Dedifferentiated amniotic fluid mesenchymal stem cell (primary cell): ENCODE data around the gene SRXN1.

ENCODE experiments used
- DNase-seq: peaks from one replicate; pipeline ENCODE4 v3.0.0-alpha.2; 2016; ENCODE audit errors: extremely low spot score

SRXN1 gene

DNA sequence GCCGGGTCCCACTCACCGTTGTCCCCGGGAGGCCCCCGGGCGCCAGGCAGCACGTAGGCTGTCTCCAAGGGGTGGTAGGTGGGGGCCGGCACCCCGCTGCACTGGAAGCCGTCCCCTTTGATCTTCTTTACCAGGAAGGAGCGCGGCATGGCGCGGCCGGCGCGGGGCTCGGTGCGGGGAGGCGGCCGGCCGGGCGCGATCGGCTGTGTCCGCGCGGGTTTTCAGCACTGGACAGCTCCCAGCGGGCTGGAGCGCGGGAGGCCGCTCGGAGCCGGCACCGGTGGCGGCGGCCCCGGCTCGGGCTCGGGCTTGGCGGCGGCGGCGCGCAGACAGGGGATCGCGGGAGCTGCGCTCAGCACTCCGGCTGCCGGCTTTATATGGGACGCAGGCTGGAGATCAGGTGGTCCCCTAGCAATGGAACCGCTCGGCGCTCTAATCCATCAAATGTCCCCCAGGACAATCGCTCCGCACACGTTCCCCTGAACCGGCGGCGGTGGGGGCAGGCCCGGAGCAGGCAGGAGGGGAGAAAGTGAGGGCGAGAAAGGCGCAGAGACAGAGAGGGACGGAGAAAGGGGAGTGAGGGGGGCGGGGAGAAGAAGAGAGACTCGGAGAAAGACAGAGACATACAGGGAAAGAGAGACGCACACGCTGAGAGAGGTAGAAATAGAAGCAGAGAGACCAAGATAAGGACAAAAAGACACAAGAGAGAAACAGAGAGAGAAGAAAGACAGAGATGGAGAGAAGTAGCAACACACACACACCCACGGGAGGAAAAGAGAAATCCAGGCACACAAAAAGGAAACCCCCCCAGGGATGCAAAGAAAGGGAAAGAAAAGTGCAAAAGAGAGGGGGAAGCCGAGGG lies 22.7 kb upstream of the SRXN1 start, which contains the start of gene SCRT2:
Gene SCRT2, minus strand, starts transcription at position 350 of the 862 bp plus-strand sequence. Its CDS starts 201 bp downstream, at position 149.
- DNase-seq, result peak; percentile 58

DNA sequence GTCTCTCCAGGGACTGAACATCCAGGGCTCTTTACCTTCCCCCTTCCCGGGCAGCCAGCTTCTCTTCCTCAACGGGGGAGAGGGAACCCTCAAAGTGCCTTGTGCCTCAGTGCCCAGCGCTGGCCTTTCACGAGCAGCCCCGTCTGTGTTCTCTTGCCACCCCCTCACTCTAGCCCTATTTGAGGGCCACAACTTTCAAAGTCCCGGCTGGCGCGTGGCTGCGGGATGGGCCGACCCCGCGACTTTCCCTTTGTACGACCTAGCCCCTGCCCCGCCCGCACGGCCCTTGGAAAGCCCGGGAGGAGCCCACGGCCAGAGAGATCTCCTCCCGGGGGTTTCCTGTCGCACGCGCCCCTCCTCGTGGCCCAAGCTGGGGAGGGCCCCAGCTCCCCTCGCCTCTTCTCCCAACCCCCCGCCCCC lies 22.0 kb upstream of the SRXN1 start:
- DNase-seq, result no peak

DNA sequence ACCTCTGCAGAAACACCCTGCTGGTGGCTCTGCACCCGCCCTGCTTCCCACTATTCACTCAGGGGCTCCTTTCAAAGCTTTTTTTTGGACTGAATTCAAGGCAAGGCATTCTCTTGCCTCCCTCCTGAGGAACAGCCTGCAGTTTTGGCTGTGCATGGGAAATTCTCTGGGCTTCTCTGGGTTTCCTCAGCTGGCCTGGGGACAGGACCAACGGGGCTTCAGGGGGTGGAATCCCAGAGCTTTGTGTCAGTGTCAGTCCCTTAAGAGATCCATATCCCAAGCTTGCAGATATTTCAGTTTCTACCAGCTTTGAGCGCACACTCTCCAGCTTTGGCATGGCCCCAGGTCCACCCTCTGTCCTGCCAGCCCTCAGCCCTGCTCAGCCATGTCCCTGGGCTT lies 20.6 kb upstream of the SRXN1 start:
- DNase-seq, result no peak

DNA sequence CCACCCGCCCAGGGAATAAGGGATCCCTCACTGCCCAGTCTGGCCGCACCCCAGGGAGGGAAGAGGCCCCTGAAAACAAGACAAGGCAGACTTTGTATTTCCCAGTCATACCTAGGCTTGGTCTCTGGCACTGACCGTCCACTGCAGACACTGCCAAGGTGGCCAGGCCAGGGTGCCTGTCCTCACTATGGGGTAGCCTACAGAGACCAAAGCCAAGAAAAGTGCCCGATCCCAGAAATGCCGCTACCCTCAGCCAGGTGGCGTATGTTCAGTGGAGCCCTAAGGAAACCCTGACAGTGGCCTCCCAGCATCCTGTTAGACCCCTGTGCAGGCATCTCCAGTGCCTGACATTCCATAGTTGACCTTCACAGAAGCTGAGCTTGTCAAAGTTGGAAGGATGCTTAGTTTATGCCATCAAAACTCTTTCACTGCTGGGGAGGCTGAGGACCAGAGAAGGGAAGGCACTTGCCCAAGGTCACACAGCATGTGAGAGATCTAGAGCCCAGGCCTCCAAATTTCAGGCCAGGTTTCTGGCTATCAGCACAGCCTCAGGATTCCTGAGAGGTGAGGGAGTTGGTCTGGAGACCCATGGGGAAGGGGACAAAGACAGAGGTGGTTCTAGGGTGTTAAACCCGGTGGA lies 20.1 kb upstream of the SRXN1 start:
- no peak for DNase-seq

DNA sequence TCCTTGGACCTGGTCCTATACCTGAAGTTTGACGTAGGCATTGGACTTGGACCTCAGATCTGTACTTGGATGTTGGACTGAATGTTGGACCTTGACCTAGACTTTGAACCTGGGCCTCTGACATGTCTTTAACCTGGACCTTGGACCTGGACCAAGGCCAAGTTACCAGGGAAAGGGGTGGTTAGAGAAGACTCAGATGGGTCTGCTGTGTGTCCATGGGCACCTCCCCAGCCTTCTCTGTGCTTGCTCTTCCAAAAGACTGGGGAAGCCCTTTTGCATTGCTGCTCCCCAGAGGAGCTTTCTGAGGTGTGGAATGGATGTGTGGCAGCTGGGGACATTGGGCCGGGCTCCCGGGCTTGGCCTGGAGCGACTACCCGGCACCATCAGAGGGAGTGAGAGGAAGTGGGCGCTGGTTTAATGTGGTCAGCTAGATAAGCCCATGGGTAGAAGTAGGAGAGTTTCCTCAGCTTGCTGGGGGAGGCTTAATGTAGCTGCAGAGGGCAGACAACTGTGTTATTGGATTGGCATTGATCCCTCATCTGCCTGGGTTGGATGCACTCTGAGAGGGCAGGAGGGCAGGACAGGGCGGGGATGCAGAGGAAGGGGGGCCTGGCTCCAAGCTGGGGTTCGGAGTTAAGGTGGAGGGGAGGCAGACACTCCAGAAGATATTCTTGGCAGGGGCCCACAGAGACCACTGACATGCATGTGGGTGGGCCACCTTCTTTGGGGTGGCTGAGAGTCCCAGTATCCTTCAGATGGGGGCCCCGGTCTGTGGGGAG lies 18.4 kb upstream of the SRXN1 start:
- no peak for DNase-seq

DNA sequence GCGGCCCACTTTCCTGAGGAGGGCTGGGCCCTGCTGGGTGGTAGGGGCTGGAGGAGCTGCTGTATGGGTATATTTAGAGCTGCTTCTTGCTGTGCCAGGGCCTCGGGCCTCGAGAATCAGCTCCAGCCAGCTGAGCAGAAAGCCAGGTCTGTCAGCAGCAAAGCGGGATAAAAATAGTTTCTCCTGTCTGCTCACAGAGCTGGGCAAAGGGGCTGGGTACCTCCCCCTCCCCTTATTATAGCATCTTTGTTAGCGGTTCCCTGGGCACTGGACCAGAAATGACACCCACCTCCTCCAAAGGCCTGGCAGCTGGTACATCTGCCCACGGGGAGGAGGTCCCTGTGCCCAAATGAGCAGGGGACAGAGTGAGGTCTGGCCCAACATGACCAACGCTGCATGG lies 16.6 kb upstream of the SRXN1 start:
- DNase-seq, result no peak

DNA sequence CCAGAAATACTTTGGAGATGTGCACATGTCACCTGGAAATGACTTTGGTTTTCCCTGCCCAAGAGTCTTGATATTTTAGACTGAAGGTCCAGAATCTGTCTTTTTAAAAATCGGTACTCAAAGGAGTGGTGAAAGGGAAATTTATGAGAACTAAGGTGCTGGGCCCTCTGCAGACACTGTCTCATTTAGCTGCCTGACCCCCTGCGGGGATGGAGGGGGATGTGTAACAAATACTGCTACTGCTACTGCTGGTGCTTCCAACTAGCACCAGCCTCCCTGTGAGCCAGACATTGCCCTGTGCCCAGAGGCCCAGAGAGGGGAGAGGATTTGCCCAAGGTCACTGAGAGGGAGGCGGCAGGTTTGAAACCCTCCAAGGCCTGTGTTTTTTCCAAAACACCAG lies 15.6 kb upstream of the SRXN1 start:
- no peak for DNase-seq

DNA sequence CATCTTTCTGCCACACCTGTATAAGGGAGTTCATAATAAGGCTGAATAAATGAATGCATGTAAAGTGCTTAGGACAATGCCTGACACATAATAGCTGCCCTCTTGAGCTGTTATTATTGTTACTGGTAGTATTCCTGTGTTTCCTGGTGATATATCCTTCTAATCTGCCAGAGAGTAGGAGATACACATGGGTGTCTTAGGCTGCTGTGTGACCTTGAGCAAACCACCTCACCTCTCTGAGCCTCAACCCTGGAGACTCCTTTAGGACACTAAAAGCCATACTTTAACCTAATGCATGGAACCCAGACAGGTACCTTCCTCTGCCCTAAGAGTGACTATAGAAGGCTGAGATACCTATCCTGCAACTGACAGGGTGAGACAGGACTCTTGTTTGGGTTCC lies 15.1 kb upstream of the SRXN1 start:
- no peak for DNase-seq

DNA sequence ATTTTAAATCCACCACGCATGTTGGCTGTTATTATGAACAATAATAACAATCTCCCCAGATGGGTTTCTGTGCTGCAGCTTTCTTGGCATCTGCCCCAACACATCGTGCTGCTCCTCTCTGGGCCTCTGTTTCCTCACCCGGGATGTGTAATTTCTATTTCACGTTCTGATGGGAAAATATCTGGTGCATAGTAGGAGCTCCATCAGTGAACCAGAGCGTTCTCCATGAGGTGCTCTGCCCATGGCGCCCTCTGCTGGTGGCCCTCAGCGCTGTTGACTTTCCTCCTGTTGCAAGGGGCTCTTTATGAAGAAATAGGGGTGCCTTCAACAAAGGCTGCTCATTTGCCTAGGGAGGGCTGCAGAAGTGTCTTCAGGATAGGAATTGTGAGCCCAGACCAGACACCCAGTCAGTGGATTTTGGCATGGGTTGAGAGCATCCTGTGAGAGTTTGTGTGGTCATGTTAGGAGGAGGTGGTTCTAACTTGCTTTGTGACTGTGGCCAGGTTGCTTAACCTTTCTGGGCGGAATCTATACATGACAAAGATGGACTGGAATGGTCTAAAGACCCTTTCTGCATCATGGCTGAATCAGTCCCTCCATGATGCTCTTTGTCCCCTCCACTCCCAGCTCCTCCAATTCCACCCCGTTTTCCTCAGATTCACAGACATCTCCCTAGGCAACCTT lies 14.5 kb upstream of the SRXN1 start:
- DNase-seq, result no peak

DNA sequence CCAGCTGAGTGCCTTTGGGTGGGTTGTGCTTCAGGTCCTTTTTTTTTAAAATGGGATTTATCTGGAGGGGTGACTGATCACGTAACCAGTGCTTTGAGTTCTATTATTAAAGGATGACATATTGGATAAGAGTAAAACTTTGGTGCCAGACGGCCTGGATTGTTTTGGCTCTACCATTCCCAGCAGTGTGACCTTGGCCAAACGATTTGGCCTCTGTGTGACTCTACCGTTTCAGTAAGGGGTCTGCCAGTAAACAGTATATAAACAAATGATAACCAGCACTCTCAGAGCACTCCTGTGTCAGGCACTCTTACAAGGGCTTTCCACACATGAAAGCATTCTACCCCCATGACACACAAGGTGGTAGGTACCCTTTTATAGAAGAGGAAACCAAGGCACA lies 13.9 kb upstream of the SRXN1 start:
- no peak for DNase-seq

DNA sequence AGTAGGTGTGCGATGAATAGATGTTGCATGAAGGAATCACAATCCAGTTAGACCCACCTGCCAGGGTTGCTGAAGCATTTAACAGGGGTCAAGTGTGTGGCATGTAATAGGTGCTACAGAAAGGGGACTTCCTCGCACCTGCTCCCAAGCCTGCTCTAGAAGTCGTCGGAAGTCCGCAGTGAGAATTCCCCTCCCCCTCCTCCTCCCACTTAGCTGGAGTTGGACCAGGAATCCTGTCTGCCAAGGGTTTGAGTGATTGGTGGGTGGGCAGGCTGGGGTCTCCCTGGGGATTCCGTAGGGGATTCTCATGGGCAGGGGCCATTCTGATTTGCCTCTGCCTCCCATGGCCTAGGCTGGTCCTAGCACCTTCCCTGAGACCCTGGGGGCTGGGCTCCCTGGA lies 12.3 kb upstream of the SRXN1 start:
- no peak for DNase-seq

DNA sequence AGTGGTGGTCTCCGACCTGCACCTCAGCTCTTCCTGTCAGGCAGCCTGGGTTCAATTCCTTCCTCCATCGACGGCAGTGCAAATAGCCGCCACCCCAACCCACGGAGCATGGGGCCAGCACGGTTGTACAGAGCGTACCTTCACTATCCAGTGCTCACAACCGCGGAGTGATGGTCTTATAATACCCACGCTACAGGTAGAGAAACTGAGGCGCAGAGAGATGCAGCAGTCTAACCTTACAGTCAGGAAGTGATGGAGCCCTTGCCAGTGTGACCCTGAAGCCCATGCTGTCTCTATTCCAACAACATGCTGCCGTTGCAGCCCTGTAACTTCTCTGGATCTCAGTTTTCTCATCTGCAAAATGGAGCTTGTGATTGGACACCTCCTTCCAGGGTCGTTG lies 11.6 kb upstream of the SRXN1 start:
- no peak for DNase-seq

DNA sequence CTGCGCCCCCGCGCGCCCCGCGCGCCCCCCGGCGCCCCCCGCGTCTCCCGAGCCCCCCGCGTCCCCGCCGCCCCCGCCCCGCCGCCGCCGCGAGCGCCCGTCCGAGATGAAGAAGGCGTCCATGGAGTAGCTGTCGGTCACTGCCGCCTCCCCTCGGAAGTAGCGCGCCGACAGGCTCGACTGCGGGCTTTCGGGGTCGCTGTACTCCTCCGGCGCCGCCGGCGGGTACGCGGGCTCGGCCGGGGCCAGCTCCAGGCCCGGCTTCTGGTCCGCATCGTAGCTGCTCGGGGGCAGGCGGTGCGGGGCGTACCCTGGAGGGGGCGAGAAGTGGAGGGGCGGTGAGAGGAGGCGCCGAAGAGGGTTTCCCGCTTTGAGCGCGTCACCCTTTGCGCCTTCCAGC lies 11.2 kb upstream of the SRXN1 start:
- DNase-seq, result no peak

DNA sequence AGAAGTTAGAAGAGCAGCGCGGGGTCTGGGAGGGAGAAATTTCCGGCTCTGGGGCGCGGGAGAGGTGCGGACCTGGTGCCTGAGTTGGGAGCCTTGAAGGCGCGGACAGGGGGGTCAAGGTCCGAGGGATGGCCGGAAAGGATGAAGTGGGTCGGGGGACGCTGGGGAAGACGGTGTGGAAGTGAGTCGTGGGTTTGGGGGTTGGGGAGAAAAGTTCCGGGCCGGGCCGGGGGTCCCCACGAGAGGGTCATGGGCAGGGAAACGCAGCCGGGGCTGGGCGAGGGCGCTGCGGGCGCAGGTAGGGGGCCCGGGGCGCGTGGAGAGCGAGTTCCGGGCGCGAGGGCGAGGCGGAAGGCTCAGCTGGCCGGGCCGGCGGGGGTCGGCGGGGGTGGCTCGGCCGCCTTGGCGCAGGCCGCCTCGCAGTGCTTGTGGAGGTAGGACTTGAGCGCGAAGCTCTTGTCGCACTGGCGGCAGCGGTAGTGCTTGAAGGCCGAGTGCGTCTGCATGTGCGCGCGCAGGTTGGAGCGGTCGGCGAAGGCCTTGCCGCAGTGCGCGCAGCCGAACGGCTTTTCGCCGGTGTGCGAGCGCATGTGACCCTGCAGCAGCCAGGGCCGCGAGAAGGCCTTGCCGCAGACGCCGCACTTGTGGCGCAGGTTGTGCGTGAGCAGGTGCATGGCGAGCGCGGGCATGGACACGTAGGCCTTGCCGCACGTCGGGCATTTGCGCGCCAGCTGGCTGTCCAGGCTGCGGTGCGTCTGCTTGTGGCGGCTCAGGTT lies 10.5 kb upstream of the SRXN1 start:
- DNase-seq, result no peak

DNA sequence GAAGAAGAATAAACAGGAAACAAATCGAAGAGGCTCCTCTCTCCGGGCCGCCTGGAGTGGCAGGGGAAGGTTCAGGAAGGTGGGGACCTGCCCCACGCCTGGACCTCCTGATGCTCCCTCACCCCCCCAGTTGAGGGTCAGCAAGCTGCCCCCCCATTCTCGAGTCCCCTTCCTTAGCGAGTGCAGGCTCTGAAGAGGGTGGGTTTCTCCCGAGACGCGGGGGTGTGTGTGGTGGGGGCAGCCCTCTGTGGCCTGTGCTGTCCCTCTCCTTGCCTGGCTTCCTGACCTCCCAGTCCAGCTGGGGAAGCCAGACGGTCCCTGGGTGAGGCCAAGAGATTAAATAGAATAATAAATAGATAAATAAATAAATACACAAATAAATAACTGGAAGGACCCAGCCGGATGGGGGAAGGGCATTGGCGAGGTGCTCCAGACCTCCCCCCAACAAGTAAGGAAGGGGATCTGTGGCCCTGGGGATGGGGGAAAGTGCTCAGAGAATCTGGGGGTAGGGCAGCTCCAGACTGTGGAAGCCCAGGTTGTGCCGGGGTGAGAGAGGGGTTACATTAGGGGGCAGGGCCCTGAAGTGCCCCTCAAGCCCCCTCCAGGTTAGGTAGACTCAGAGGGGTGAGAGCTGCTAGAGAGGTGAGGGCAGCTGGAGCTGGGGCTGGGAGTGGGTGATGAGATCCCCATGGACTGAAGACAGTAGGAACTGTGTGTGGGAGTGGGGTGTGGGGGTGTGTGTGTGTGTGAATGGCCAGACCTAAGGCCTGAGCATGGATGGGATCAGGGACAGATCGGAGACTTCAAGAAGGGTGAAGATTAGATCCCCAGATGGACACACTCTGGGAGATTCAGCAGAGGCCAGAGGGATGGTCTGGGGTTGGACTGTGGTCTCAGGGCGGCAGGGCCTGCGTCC lies 9.5 kb upstream of the SRXN1 start:
- no peak for DNase-seq

DNA sequence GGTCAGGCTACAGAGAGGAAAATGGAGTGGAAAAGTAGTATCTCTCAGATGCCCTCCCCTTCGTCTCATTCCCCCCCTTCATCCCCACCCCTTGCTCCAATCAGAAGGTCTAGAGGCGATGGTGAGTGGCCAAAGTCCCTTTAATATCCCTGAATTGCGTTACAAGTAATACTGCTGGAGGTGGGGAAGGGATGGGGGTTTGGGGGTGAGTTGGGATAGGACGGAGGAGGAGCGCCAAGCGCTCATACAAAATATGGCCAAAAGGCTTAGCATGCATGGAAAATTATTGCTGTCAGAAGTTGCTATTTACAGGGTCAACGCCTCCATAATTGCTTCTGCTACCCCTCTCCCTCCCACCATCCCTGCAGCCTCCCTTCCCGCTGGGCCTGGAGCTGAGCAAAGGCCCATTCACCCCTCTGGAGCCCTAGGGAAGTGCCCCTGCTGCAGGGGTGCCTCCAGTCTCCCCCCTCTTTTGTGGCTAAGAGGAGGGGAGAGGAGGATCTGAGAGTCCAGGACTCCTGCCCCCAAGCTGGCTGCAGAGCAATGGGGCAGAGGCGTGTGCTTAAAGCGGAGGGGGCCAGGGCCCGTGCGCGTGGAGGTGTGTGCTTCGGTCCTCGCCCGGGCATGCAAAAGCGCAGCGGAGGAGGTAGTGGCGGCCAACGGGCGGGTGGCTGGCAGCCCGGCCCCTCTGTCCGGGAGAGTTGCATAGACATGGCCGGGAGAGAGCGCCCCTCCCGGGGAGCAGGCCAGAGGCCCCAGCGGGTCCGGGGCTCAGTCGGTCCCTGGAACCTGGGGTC lies 8.7 kb upstream of the SRXN1 start:
- no peak for DNase-seq

DNA sequence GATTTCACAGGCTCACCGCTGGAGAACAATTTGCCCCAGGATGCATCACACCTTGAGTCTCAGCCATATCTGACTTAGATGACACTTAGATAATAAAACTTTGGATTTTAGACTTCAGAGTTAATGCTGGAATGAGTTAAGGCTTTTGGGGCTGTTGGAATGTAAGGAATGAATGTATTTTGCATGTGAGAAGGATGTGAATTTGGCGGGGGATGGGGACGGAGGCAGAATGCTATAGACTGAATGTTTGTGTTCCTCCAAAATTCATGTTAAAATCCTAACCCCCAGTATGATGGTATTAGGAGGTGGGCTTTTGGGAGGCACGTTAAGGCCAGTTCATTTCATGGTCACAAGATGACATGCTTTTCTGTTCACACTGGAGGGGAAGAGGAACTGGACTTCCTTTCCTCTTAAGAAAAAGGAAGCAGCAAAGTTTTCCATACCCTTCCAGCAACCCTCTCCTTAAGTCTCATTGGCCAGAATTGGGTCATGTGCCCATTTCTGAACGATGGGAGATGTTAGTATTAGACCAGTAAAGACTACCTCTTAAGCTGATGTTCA lies 5.8 kb upstream of the SRXN1 start:
- no peak for DNase-seq

DNA sequence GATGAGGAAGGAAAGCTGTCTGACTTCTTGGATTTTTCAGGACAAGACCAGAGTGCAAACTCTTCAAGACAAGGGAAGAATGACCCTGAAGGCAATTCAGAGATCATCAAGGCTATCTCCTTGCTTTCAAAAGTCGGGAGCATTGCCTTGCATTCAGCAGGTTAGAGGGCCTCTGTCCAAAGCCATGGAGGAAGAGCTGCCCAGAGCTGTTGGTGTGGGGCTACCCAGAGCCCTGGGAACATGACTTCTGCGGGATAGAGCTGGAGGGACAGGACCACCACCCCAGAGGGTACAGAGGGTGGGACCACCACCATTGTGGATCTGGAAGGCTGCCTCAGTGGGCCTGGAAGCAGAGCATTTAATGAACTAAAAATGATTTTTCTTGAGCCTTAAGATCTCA lies 5.2 kb upstream of the SRXN1 start:
- DNase-seq, result no peak
